Measurements from ENCODE around the gene FTO.

Gene FTO

GRCh38 chr16:53712065-53712464, 8.1 kb downstream of the FTO start:
- no peak for DNase-seq

- DNase-seq, result no peak
Observed at GRCh38 chr16:53713403-53714204, 9.6 kb downstream of the FTO start.

- no peak for DNase-seq
Observed at GRCh38 chr16:53714205-53715022, 10.5 kb downstream of the FTO start.

- DNase-seq, result no peak
Observed at GRCh38 chr16:53715023-53715384, 11.0 kb downstream of the FTO start.

GRCh38 chr16:53717577-53717976, 13.6 kb downstream of the FTO start:
- no peak for DNase-seq

GRCh38 chr16:53721017-53721416, 17.1 kb downstream of the FTO start:
- DNase-seq, result no peak

- no peak for DNase-seq
Observed at GRCh38 chr16:53726625-53727024, 22.7 kb downstream of the FTO start.

GRCh38 chr16:53730693-53731092, 26.7 kb downstream of the FTO start:
- DNase-seq, result no peak

GRCh38 chr16:53732296-53732929, 28.5 kb downstream of the FTO start:
- no peak for DNase-seq

- DNase-seq, result no peak
Observed at GRCh38 chr16:53734908-53735307, 31.0 kb downstream of the FTO start.

- no peak for DNase-seq
Observed at GRCh38 chr16:53736297-53736696, 32.3 kb downstream of the FTO start.

- DNase-seq, result peak; percentile 35
Observed at GRCh38 chr16:53737552-53737951, 33.6 kb downstream of the FTO start.

- DNase-seq, result no peak
Observed at GRCh38 chr16:53740476-53740875, 36.5 kb downstream of the FTO start.

- DNase-seq, result no peak
Observed at GRCh38 chr16:53740933-53741531, 37.1 kb downstream of the FTO start.

GRCh38 chr16:53741546-53741945, 37.6 kb downstream of the FTO start:
- DNase-seq, result no peak

GRCh38 chr16:53743149-53743566, 39.2 kb downstream of the FTO start:
- no peak for DNase-seq

- DNase-seq, result peak; percentile 61
Observed at GRCh38 chr16:53744449-53744848, 40.5 kb downstream of the FTO start.

GRCh38 chr16:53745086-53745485, 41.1 kb downstream of the FTO start:
- DNase-seq, result no peak

GRCh38 chr16:53745753-53746266, 41.9 kb downstream of the FTO start:
- DNase-seq, result no peak

- no peak for DNase-seq
Observed at GRCh38 chr16:53752560-53752959, 48.6 kb downstream of the FTO start.

- DNase-seq, result no peak
Observed at GRCh38 chr16:53753431-53753830, 49.5 kb downstream of the FTO start.

GRCh38 chr16:53755026-53755910, 51.3 kb downstream of the FTO start:
- no peak for DNase-seq
